Measurements from ENCODE around the gene HPN. TPM values are rescaled to one million over a fixed set of nuclear protein-coding genes. Genes with fewer than 3 reads are reported as not detected.

Gene HPN
- total RNA-seq, 2 experiments from 2014 or later: not detected

DNA sequence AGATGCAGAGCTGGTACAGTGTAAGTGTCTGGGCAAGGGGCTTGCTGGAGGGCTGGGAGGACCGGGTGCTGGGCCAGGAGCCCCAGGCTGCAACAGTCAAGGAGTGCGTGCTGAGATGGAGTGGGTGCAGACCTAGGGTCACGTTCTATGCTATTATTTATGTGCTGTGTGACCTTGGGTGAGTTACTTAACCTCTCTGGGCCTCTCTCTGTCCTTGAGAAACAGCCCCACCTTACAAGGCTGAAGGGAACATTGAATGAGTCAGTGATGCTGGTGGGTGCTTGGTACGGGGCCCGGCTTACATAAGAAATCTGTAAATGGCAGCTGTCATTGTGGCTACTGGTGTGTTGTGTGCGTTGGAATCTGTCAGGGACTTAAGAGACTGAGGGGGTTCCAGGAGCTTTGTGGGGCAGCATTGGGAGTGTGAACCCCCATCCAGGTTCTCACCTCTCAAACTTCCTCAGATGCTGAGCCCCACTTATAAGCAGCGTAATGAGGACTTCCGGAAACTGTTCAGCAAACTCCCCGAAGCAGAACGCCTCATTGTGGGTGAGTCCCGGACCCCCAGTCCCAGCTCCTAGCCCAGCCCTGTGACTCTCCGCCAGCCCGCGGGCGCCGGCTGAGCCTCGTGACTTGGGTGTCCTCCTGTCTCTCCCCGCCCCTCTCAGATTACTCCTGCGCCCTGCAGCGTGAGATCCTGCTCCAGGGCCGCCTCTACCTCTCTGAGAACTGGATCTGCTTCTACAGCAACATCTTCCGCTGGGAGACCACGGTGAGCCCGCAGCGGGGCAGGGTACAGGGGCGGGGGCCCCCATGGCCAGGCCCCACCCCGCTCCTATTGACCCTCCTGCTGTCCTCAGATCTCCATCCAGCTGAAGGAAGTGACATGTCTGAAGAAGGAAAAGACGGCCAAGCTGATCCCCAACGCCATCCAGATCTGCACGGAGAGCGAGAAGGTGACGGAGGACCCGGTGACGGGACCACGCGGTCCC, 31.8 kb upstream of the HPN start:
- H3K4me1 Mint-ChIP-seq (ENCODE audit: low read depth): peaks cover 67% of the 10 kb centered on the region
- CTCF ChIA-PET: no interaction called here
- H3K4me3 Mint-ChIP-seq: no peak overlapping the region
- H3K4me3 ChIP-seq (ENCODE audit: low read length): no peak overlapping the region
- H3K36me3 Mint-ChIP-seq (ENCODE audit: low read depth): peaks cover 72% of the 10 kb centered on the region
- H3K27me3 Mint-ChIP-seq: no peaks in the 10 kb centered on the region
- ATAC-seq (ENCODE audit: poor library complexity) (no peak), DNase-seq (no peak)
- peak overlapping the region; percentile 91 for H3K27ac Mint-ChIP-seq
- POLR2A ChIA-PET: interaction anchor here (11.9 kb wide), 1 partner anchor 10 kb away, joined by 205 read pairs; the partner anchor contains the start of gene GRAMD1A
- H3K36me3 ChIP-seq (ENCODE audit: insufficient read depth, low read length): peaks cover 61% of the 10 kb centered on the region
- no peaks in the 10 kb centered on the region for H3K9me3 ChIP-seq (ENCODE audit: control insufficient read depth in 1 of 2, insufficient read depth in 1 of 2, low read length in 2 of 2)
- TF ChIP-seq, protein P1, sequence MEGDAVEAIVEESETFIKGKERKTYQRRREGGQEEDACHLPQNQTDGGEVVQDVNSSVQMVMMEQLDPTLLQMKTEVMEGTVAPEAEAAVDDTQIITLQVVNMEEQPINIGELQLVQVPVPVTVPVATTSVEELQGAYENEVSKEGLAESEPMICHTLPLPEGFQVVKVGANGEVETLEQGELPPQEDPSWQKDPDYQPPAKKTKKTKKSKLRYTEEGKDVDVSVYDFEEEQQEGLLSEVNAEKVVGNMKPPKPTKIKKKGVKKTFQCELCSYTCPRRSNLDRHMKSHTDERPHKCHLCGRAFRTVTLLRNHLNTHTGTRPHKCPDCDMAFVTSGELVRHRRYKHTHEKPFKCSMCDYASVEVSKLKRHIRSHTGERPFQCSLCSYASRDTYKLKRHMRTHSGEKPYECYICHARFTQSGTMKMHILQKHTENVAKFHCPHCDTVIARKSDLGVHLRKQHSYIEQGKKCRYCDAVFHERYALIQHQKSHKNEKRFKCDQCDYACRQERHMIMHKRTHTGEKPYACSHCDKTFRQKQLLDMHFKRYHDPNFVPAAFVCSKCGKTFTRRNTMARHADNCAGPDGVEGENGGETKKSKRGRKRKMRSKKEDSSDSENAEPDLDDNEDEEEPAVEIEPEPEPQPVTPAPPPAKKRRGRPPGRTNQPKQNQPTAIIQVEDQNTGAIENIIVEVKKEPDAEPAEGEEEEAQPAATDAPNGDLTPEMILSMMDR (IDR thresholded peaks at IDR 0.05): no peak
- intact Hi-C loops (cut with DNase I, micrococcal nuclease): loop anchor here (5.0 to 10.0 kb wide), 4 partner anchors 152 to 335 kb away; partner anchors contain the start of genes SCGB2B2 (in 1 of the 2), ZNF181 (in 1 of the 2) and ZNF302 (in 1 of the 2)
- H3K9me3 Mint-ChIP-seq: no peaks in the 10 kb centered on the region
- H3K27ac ChIP-seq (ENCODE audit: low read depth in 1 of 2, low read length in 2 of 2): peak overlapping the region in 1 of 2 donors; percentile 25
- H3K27me3 ChIP-seq (ENCODE audit: control insufficient read depth in 1 of 2, insufficient read depth in 2 of 2, low read length in 2 of 2): no peaks in the 10 kb centered on the region
- peaks cover 74% of the 10 kb centered on the region for H3K4me1 ChIP-seq (ENCODE audit: insufficient read depth, low read length)

DNA sequence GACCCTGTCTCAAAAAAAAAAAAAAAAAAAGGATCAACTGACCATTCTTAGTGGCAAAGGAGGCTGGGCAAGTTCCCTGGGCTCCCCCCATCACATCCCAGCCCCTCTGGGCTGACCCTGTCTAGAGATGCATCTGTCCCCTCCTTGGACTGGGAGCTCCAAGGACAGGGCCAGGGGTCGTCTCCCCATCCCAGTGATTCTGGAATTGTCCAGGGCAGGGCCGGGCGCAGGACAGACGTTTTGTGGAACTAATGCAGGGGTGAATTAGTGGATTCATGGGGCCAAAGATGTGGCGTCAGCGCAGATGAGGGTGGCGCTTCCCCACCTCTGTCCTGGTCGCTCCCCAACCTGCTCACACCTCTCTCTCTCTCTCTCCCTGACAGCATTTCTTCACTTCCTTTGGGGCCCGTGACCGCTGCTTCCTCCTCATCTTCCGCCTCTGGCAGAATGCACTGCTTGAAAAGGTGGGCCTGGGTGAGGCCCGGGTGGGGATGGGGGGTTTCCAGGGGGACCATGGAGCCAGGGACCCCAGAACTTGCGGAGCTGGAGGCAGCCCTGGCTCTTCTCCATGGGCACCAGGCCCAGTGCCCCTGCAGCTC, 30.3 kb upstream of the HPN start:
- TF ChIP-seq, protein P1 (IDR thresholded peaks at IDR 0.05): no peak
- Histone ChIP-seq H3K36me3 (ENCODE audit: insufficient read depth, low read length) (peaks cover 61% of the 10 kb centered on the region), H3K27me3 (ENCODE audit: control insufficient read depth in 1 of 2, insufficient read depth in 2 of 2, low read length in 2 of 2) (no peaks in the 10 kb centered on the region), H3K27ac (ENCODE audit: low read depth in 1 of 2, low read length in 2 of 2) (peak overlapping the region; percentile 18 to 62), H3K4me3 (ENCODE audit: low read length) (no peak overlapping the region), H3K4me1 (ENCODE audit: insufficient read depth, low read length) (peaks cover 77% of the 10 kb centered on the region), H3K9me3 (ENCODE audit: control insufficient read depth in 1 of 2, insufficient read depth in 1 of 2, low read length in 2 of 2) (no peaks in the 10 kb centered on the region)
- DNase-seq (peak in 4 of 14 experiments; percentile 35 to 79 (median 52)), ATAC-seq (ENCODE audit: poor library complexity) (no peak)
- Mint-ChIP-seq H3K9me3 (no peaks in the 10 kb centered on the region), H3K27ac (peak overlapping the region; percentile 91), H3K36me3 (ENCODE audit: low read depth) (peaks cover 74% of the 10 kb centered on the region), H3K27me3 (no peaks in the 10 kb centered on the region), H3K4me1 (ENCODE audit: low read depth) (peaks cover 75% of the 10 kb centered on the region), H3K4me3 (peak overlapping the region; percentile 45)
- intact Hi-C loops (cut with DNase I, micrococcal nuclease): loop anchor here in 1 of 2 experiments (5.0 kb wide), 3 partner anchors 154 to 279 kb away; partner anchors contain the start of gene ZNF181
- ChIA-PET POLR2A (interaction anchor here (1.0 to 11.9 kb wide), 2 partner anchors 12 to 37 kb away, joined by 4 to 205 read pairs; partner anchors contain the start of gene GRAMD1A), CTCF (no interaction called here)
